GM13977 (cell line): ENCODE measurements around the gene EIF3A.

Experiments used
- DNase-seq: peaks from one replicate; pipeline ENCODE4 v3.0.0; 2012; ENCODE audit warnings: low spot score
- in situ Hi-C: fragments of 300-500 bp; cut with MboI; formaldehyde crosslinking; loops from one replicate; pipeline ENCODE4 v1.12.0; 2022; ENCODE audit warnings: low sequenced_read_pairs, low pct_unique_long_range_greater_than_20kb, mixed read lengths, inconsistent platforms; ENCODE audit not compliant: unreplicated experiment
- TF ChIP-seq, protein P1 (sequence below): IDR thresholded peaks from 2 replicates; pipeline ENCODE4 v1.5.1; 2012; ENCODE audit warnings: mild to moderate bottlenecking, control low read depth; ENCODE audit not compliant: insufficient read depth; ENCODE audit errors: extremely low read depth, missing control alignments

The EIF3A gene

DNA sequence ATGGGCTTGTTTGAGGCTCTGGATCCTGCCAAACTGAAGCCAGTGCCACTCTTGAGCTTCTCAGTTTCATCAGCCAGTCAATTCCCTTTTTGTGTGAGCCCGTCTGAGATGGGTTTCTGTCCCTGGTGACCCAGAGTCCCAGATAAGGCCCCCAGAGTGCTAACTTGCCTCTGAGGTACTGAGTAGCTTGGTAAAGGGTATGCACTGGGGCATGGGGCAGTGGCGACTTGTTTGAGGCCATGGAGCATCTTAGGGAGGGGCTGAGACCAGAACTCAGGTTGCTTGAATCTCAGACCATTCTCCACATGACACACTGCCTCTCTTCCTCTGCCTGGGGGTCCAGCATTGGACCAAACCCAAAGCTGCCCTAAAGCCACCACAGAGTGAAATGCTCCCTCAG, 86.3 kb downstream of the EIF3A start:
- in situ Hi-C loops: no loop called here
- TF ChIP-seq, protein P1, sequence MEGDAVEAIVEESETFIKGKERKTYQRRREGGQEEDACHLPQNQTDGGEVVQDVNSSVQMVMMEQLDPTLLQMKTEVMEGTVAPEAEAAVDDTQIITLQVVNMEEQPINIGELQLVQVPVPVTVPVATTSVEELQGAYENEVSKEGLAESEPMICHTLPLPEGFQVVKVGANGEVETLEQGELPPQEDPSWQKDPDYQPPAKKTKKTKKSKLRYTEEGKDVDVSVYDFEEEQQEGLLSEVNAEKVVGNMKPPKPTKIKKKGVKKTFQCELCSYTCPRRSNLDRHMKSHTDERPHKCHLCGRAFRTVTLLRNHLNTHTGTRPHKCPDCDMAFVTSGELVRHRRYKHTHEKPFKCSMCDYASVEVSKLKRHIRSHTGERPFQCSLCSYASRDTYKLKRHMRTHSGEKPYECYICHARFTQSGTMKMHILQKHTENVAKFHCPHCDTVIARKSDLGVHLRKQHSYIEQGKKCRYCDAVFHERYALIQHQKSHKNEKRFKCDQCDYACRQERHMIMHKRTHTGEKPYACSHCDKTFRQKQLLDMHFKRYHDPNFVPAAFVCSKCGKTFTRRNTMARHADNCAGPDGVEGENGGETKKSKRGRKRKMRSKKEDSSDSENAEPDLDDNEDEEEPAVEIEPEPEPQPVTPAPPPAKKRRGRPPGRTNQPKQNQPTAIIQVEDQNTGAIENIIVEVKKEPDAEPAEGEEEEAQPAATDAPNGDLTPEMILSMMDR: no peak
- no peak for DNase-seq

DNA sequence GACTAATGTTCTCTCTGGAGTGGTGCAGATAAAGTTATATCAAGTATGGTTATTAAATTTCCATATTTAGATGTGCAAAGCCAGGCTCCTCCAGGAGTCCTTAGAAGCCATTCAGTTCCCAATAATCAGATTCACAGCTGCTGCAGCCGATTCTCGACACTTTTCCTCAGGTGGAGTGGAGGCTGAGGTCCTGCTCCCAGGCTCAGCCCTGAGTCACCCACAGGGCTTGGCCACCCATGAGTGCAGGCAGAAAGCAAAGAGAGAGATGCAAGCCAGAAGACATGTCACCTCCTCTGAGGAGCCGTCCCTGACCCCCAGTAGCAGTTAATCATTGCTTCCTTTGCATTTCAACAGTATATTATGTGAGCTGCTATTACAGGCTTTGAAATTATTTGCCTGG, 87.4 kb downstream of the EIF3A start:
- in situ Hi-C loops: no loop called here
- TF ChIP-seq, protein P1: no peak

DNA sequence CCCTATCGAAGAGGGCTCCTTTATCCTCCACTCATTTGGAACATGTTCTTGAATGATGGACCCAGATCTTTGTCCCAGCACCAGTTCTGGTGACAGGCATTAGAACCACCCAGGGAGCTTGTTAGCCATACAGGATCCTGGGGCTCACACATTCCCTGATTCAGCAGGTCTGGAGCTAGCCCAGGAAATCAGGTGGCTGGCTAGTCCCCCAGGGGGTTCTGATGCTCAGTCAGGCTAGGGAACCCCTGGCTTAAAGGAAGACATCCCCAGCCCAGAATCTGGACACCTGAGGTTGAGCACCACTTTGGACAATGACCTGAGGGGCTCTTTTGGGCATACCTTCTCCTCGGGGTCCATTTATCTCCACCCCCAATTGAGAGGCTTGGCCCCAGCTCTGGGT, 88.1 kb downstream of the EIF3A start:
- TF ChIP-seq, protein P1: no peak
- in situ Hi-C loops: no loop called here
- no peak for DNase-seq

More for the DNA sequence above, 87.4 kb downstream of the EIF3A start:
- DNase-seq: no peak

DNA sequence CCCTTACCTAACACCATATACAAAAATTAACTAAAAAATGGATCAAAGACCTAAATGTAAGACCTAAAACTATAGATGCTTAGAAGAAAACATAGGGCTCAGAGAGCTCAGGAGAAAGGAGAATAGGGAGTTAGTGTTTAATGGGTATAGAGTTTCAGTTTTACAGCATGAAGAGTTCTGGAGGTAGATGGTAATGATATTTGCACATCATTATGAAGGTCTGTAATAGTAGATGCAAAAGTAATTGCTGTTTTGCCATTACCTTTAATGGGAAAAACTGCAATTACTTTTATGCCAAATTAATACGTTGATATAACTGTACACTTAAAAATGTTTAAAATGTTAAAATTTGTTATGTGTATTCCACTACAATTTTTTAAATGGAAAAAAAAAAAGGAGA, 90.3 kb downstream of the EIF3A start:
- DNase-seq: no peak
- in situ Hi-C loops: no loop called here
- TF ChIP-seq, protein P1: no peak

DNA sequence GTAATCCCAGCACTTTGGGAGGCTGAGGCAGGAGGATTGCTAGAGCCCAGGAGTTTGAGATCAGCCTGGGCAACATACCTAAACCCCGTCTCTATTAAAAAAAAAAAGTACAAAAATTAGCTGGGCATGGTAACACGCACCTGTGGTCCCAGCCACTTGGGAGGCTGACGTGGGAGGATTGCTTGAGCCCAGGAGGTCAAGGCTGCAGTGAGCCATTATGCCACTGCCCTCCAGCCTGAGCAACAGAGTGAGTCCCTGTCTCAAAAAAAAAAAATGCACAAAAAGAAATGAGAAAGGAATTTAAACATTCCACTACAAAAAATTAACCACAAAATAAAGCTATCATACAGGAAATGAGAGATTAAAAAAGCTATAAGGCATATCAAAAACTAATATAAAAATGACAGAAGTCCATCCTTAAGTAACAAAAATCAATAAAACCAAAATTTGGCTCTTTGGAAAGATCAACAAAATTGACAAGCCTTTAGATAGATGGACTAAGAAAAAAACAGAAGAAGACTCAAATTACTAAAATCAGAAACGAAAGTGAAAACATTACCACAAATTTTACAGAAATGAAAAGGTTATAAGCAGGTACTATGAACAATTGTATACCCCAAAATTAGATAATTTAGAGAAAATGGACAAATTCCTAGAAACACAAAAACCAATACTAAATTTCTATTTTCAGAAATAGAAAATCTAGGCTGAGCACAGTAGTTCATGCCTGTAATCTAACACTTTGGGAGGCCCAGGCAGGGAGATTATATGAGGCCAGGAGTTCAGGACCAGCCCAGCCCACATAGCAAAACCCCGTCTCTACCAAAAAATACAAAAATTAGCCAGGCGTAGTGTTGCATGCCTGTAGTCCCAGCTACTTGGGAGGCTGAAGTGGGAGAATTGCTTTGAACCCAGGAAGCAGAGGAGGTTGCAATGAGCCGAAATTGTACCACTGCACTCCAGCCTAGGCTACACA, 93.5 kb downstream of the EIF3A start:
- no peak for DNase-seq
- in situ Hi-C loops: no loop called here
- TF ChIP-seq, protein P1: no peak

DNA sequence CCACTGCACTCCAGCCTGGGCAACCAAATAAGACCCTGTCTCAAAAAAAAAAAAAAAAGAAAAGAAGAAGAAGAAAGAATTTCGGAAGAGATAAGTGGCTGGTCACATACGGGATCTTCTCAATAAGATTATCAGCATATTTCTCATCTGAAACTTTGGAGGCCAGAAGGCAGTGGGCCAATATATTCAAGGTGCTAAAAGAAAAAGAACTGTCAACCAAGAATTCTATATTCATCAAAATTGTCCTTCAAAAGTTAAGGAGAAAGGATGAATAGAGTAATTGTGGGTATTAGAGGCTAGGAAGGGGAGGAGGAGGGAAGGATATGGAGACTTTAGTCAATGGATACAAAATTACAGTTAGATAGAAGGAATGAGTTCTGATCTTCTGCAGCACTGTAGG, 95.0 kb downstream of the EIF3A start:
- DNase-seq: no peak
- TF ChIP-seq, protein P1: no peak
- in situ Hi-C loops: no loop called here
